Esophagus muscularis mucosa (tissue), 3 donors: Measurements from ENCODE around the gene SND1.

Experiments
- POLR2AphosphoS5 ChIP-seq, 2 donors: sonication (generic); formaldehyde crosslinking; IDR thresholded peaks; one replicate each; pipeline ENCODE4 v1.6.1; 2017; ENCODE audit warnings: antibody characterized with exemption in 2 of 2
- TF ChIP-seq, protein P1 (sequence below), 3 experiments: fragments of 200-600 bp in 2 of 3; fragments of 450-650 bp in 1 of 3; sonication (generic) in 2 of 3; IDR thresholded peaks; one replicate each; pipeline ENCODE4 v1.5.1; 2017 to 2019; ENCODE audit warnings: antibody characterized with exemption in 3 of 3, mild to moderate bottlenecking in 2 of 3, moderate library complexity in 1 of 3

DNA sequence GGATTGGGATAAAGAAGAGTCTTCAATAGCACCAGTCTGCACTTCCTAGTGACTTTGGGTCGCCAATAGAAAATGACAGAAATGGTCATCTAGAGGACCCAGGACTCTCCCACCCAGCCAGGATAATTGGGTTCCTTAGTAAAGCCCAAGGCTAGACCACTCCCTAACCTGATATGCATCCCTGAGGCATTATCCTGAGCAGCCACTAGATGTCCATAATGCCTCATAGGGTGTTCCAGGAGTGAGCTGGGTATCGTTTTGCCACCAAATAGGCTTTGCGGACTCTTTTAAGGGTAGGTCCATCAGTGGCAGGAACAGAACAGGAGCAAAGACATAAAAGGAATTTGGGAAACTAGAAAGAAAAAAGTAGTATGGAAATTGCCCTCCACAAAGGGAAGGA, 383.7 kb downstream of the SND1 start:
- TF ChIP-seq, protein P1, sequence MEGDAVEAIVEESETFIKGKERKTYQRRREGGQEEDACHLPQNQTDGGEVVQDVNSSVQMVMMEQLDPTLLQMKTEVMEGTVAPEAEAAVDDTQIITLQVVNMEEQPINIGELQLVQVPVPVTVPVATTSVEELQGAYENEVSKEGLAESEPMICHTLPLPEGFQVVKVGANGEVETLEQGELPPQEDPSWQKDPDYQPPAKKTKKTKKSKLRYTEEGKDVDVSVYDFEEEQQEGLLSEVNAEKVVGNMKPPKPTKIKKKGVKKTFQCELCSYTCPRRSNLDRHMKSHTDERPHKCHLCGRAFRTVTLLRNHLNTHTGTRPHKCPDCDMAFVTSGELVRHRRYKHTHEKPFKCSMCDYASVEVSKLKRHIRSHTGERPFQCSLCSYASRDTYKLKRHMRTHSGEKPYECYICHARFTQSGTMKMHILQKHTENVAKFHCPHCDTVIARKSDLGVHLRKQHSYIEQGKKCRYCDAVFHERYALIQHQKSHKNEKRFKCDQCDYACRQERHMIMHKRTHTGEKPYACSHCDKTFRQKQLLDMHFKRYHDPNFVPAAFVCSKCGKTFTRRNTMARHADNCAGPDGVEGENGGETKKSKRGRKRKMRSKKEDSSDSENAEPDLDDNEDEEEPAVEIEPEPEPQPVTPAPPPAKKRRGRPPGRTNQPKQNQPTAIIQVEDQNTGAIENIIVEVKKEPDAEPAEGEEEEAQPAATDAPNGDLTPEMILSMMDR (IDR thresholded peaks at IDR 0.05) = peak in 1 of 3 experiments; percentile 20
- no peak for TF ChIP-seq POLR2AphosphoS5 (IDR thresholded peaks at IDR 0.05)
